Neural cell (in vitro differentiated cells): ENCODE measurements around the gene INAVA. TPM values are rescaled to one million over a fixed set of nuclear protein-coding genes. Genes with fewer than 3 reads are reported as not detected.

ENCODE experiments used
- H2AFZ ChIP-seq: fragments of 200-600, 300-800 bp; sonication (generic), shearing (Covaris generic); 2 replicates; pipeline ENCODE4 v1.6.0; 2014; ENCODE audit warnings: low read depth, mild to moderate bottlenecking, antibody characterized with exemption, low read length, moderate library complexity
- H3F3A ChIP-seq: fragments of 200-600 bp; shearing (Covaris generic); 2 replicates; pipeline ENCODE4 v1.6.1; 2016; ENCODE audit warnings: mild to moderate bottlenecking, moderate library complexity, mixed read lengths, antibody characterized with exemption, low read length; ENCODE audit not compliant: insufficient read depth, poor library complexity, severe bottlenecking
- H3K27ac ChIP-seq: fragments of 200-600, 300-800 bp; sonication (generic), shearing (Covaris generic); 2 replicates; pipeline ENCODE4 v1.5.1; 2014; ENCODE audit warnings: mild to moderate bottlenecking, low read length, moderate library complexity
- H3K27me3 ChIP-seq: fragments of 300-800, 200-600 bp; sonication (generic), shearing (Covaris generic); 2 replicates; pipeline ENCODE4 v1.6.0; 2014; ENCODE audit warnings: mild to moderate bottlenecking, low read depth, low read length, moderate library complexity; ENCODE audit not compliant: insufficient read depth
- H3K36me3 ChIP-seq: fragments of 300-800, 200-600 bp; sonication (generic), shearing (Covaris generic); 2 replicates; pipeline ENCODE4 v1.5.1; 2014; ENCODE audit warnings: mild to moderate bottlenecking, antibody characterized with exemption, low read length, moderate library complexity; ENCODE audit not compliant: insufficient read depth
- H3K4me2 ChIP-seq: fragments of 300-800, 200-600 bp; sonication (generic), shearing (Covaris generic); 2 replicates; pipeline ENCODE4 v1.6.0; 2014; ENCODE audit warnings: mild to moderate bottlenecking, low read length
- H3K4me3 ChIP-seq: fragments of 300-800, 200-600 bp; sonication (generic), shearing (Covaris generic); 2 replicates; pipeline ENCODE4 v1.5.1; 2014; ENCODE audit warnings: mild to moderate bottlenecking, low read length, moderate library complexity
- H3K79me2 ChIP-seq: fragments of 200-600 bp; shearing (Covaris generic); replicated peaks from 2 replicates; pipeline ENCODE4 v1.6.0; 2014; ENCODE audit warnings: mild to moderate bottlenecking, low read length, moderate library complexity; ENCODE audit not compliant: insufficient read depth
- H3K9ac ChIP-seq: fragments of 300-800, 200-600 bp; sonication (generic), shearing (Covaris generic); 2 replicates; pipeline ENCODE4 v1.6.1; 2016; ENCODE audit warnings: mild to moderate bottlenecking, low read length, mixed read lengths
- H3K9me2 ChIP-seq: fragments of 200-600 bp; shearing (Covaris generic); 2 replicates; pipeline ENCODE4 v1.6.1; 2016; ENCODE audit warnings: mild to moderate bottlenecking, low read length, mixed read lengths; ENCODE audit not compliant: insufficient read depth
- H3K9me3 ChIP-seq: fragments of 200-600, 300-800 bp; sonication (generic), shearing (Covaris generic); 2 replicates; pipeline ENCODE4 v1.6.1; 2016; ENCODE audit warnings: mild to moderate bottlenecking, mixed run types, low read length, moderate library complexity, mixed read lengths
- H4K20me1 ChIP-seq: fragments of 200-600 bp; shearing (Covaris generic); 2 replicates; pipeline ENCODE4 v1.6.1; 2016; ENCODE audit warnings: mild to moderate bottlenecking, mixed run types; ENCODE audit not compliant: insufficient read depth
- CTCF ChIP-seq: fragments of 450-650 bp; IDR thresholded peaks from 2 replicates; pipeline ENCODE4 v1.5.1; 2014; ENCODE audit warnings: antibody characterized with exemption, mild to moderate bottlenecking, moderate library complexity; ENCODE audit not compliant: poor library complexity, severe bottlenecking
- EP300 ChIP-seq: fragments of 450-650 bp; conservative IDR thresholded peaks from 2 replicates; pipeline ENCODE4 v1.6.1; 2014; ENCODE audit warnings: antibody characterized with exemption, mild to moderate bottlenecking, moderate library complexity; ENCODE audit not compliant: poor library complexity, severe bottlenecking
- EZH2 ChIP-seq: fragments of 200-600, 300-800 bp; shearing (Covaris generic), sonication (generic); IDR thresholded peaks from 2 replicates; pipeline ENCODE4 v1.6.1; 2014; ENCODE audit warnings: antibody characterized with exemption, low read length, borderline replicate concordance, mild to moderate bottlenecking; ENCODE audit not compliant: insufficient read depth, poor library complexity, severe bottlenecking
- MXI1 ChIP-seq: fragments of 450-650 bp; conservative IDR thresholded peaks from 2 replicates; pipeline ENCODE4 v1.6.1; 2014; ENCODE audit warnings: antibody characterized with exemption, mild to moderate bottlenecking; ENCODE audit not compliant: poor library complexity, severe bottlenecking
- POLR2AphosphoS5 ChIP-seq: IDR thresholded peaks from 2 replicates; pipeline ENCODE4 v1.6.1; 2012
- RAD21 ChIP-seq: fragments of 450-650 bp; conservative IDR thresholded peaks from 2 replicates; pipeline ENCODE4 v1.6.1; 2014; ENCODE audit warnings: antibody characterized with exemption, mild to moderate bottlenecking, moderate library complexity
- REST ChIP-seq: IDR thresholded peaks from 2 replicates; pipeline ENCODE4 v1.6.1; 2012; ENCODE audit warnings: borderline replicate concordance
- SMC3 ChIP-seq: fragments of 450-650 bp; conservative IDR thresholded peaks from 2 replicates; pipeline ENCODE4 v1.6.1; 2014; ENCODE audit warnings: antibody characterized with exemption, mild to moderate bottlenecking, moderate library complexity; ENCODE audit not compliant: poor library complexity
- TAF1 ChIP-seq: IDR thresholded peaks from 2 replicates; pipeline ENCODE4 v1.6.1; 2012; ENCODE audit warnings: low read depth
- polyA plus RNA-seq: library from polyadenylated mRNA; depleted of rRNA; stranded (reverse); fragments of >200 nt; gene quantifications from 2 replicates; pipeline ENCODE4 v1.2.3, GENCODE V29; 2014

The INAVA gene
- polyA plus RNA-seq, 1 donor from 2014 or later: 1.3 TPM

DNA sequence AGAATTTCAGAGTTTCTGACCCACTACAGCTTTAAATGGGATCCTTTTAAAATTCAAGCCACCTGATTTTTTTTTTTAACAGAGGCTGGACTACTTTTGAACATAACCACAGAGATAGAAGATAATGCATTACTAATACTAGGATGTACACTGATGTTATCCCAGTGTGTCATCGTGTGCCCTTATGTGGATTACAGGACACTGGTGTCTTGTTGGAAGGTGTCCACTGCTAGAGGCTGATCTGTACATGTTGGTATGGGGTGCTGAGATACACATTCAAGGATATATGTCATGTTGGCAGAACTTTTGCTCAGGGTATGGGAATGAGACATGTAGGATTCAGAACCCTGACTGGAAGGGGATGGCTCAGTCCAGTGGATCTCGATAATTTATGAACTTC lies 56.3 kb downstream of the INAVA start:
- no peaks in the 10 kb centered on the region for H4K20me1 ChIP-seq
- H3F3A ChIP-seq: no peaks in the 10 kb centered on the region
- no peaks in the 10 kb centered on the region for H3K27me3 ChIP-seq
- no peak overlapping the region for H3K27ac ChIP-seq
- H3K9ac ChIP-seq: no peak overlapping the region
- no peak overlapping the region for H3K4me3 ChIP-seq
- H3K9me2 ChIP-seq: no peaks in the 10 kb centered on the region
- peaks cover 4% of the 10 kb centered on the region for H3K9me3 ChIP-seq
- H3K79me2 ChIP-seq: no peaks in the 10 kb centered on the region
- H3K4me2 ChIP-seq: no peak overlapping the region
- H3K36me3 ChIP-seq: no peaks in the 10 kb centered on the region
- no peak overlapping the region for H2AFZ ChIP-seq
- no peak for TF ChIP-seq EZH2

GRCh38 chr1:200954434-200954833 lies 59.7 kb downstream of the INAVA start:
- H3K9me2 ChIP-seq: no peaks in the 10 kb centered on the region
- H3F3A ChIP-seq: no peaks in the 10 kb centered on the region
- TF ChIP-seq EZH2 (no peak), REST (no peak), CTCF (no peak), RAD21 (no peak), POLR2AphosphoS5 (no peak), MXI1 (no peak), SMC3 (no peak), TAF1 (no peak), EP300 (no peak)
- H3K27ac ChIP-seq: no peak overlapping the region
- no peaks in the 10 kb centered on the region for H3K9me3 ChIP-seq
- H3K36me3 ChIP-seq: no peaks in the 10 kb centered on the region
- H3K4me2 ChIP-seq: no peak overlapping the region
- H4K20me1 ChIP-seq: no peaks in the 10 kb centered on the region
- H3K4me3 ChIP-seq: no peak overlapping the region
- no peak overlapping the region for H3K9ac ChIP-seq
- H2AFZ ChIP-seq: no peak overlapping the region
- H3K79me2 ChIP-seq: no peaks in the 10 kb centered on the region
- H3K27me3 ChIP-seq: no peaks in the 10 kb centered on the region

DNA sequence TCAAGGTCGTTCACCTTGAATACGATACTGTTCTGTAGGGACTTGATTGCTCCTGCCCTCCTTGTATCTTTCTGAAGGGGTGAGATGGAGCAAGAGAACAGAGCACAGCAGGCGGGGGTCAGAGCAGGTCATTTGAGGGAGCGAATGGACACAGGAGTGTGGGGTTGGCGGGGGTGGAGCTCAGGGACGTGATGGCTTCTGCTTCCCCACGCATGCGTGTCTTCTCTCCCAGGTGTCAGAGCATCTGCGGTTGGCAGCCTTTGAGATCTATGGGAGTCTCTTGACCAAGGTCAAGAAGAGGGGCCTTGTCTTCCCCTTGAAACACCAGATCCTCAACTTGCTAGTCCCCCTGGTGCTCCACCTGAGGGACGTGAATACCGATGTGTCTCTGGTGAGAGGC lies 63.9 kb downstream of the INAVA start:
- Histone ChIP-seq H3K9me3 (no peaks in the 10 kb centered on the region), H3K36me3 (no peaks in the 10 kb centered on the region), H3K4me3 (no peak overlapping the region), H3K9me2 (no peaks in the 10 kb centered on the region), H2AFZ (no peak overlapping the region), H3K27ac (no peak overlapping the region), H3K79me2 (no peaks in the 10 kb centered on the region), H3F3A (no peaks in the 10 kb centered on the region), H3K27me3 (no peaks in the 10 kb centered on the region), H3K4me2 (no peak overlapping the region), H3K9ac (no peak overlapping the region), H4K20me1 (no peaks in the 10 kb centered on the region)
- TF ChIP-seq MXI1 (no peak), CTCF (no peak), RAD21 (no peak), EZH2 (no peak), POLR2AphosphoS5 (no peak), TAF1 (no peak), EP300 (no peak)
